ENCODE measurements around the gene ATG2A.

The ATG2A gene

GRCh38 chr11:64923944-64924909 lies 7.2 kb upstream of the ATG2A start, which contains the start of gene PPP2R5B:
Gene PPP2R5B, plus strand, starts transcription at chr11:64924689. Its CDS starts 1,046 bp downstream, at chr11:64925735.
- H2AFZ ChIP-seq (ENCODE audit: low read depth): peak within 1 kb of the TSS; percentile 99
- H3K9ac ChIP-seq: peak within 1 kb of the TSS; percentile 66
- peak within 1 kb of the TSS; percentile 66 for H3K27ac ChIP-seq
- peaks cover 10% of the 10 kb centered on the region for H3K4me1 ChIP-seq (ENCODE audit: low read depth, poor library complexity, severe bottlenecking)
- H3K4me3 ChIP-seq (IDR thresholded peaks at IDR 0.05; ENCODE audit: insufficient read depth, low read depth, low read length): peak within 1 kb of the TSS; percentile 43
- H4K20me1 ChIP-seq (ENCODE audit: insufficient read depth): no peaks in the 10 kb centered on the region
- no peaks in the 10 kb centered on the region for H3K36me3 ChIP-seq (ENCODE audit: insufficient read depth)
- H3K4me2 ChIP-seq: peak within 1 kb of the TSS; percentile 98
- no peak for TF ChIP-seq CTCF (conservative IDR thresholded peaks at IDR 0.05; ENCODE audit: low read depth, low read length)
- no peaks in the 10 kb centered on the region for H3K79me2 ChIP-seq (ENCODE audit: insufficient read depth, low read depth)
- no peaks in the 10 kb centered on the region for H3K27me3 ChIP-seq (ENCODE audit: insufficient read depth, low read depth)

- Histone ChIP-seq H3K9ac (no peak overlapping the region), H3K4me1 (ENCODE audit: low read depth, poor library complexity, severe bottlenecking) (peaks cover 18% of the 10 kb centered on the region), H4K20me1 (ENCODE audit: insufficient read depth) (no peaks in the 10 kb centered on the region), H3K4me3 (IDR thresholded peaks at IDR 0.05; ENCODE audit: insufficient read depth, low read depth, low read length) (no peak overlapping the region), H3K79me2 (ENCODE audit: insufficient read depth, low read depth) (no peaks in the 10 kb centered on the region), H2AFZ (ENCODE audit: low read depth) (peak overlapping the region; percentile 99; the same call in 1 of the 2 replicates), H3K27me3 (ENCODE audit: insufficient read depth, low read depth) (no peaks in the 10 kb centered on the region), H3K4me2 (peak overlapping the region; percentile 98; the same call in 1 of the 2 replicates), H3K36me3 (ENCODE audit: insufficient read depth) (no peaks in the 10 kb centered on the region), H3K27ac (no peak overlapping the region)
- no peak for TF ChIP-seq CTCF (conservative IDR thresholded peaks at IDR 0.05; ENCODE audit: low read depth, low read length)
These were observed 6.2 kb upstream of the ATG2A start for GRCh38 chr11:64923151-64923661.

GRCh38 chr11:64921384-64921783 lies 4.4 kb upstream of the ATG2A start:
- Histone ChIP-seq H3K4me1 (ENCODE audit: low read depth, poor library complexity, severe bottlenecking) (peaks cover 25% of the 10 kb centered on the region), H3K4me2 (no peak overlapping the region), H3K79me2 (ENCODE audit: insufficient read depth, low read depth) (no peaks in the 10 kb centered on the region), H2AFZ (ENCODE audit: low read depth) (no peak overlapping the region), H3K36me3 (ENCODE audit: insufficient read depth) (no peaks in the 10 kb centered on the region), H3K27me3 (ENCODE audit: insufficient read depth, low read depth) (no peaks in the 10 kb centered on the region), H3K9ac (no peak overlapping the region), H4K20me1 (ENCODE audit: insufficient read depth) (no peaks in the 10 kb centered on the region), H3K4me3 (IDR thresholded peaks at IDR 0.05; ENCODE audit: insufficient read depth, low read depth, low read length) (no peak overlapping the region), H3K27ac (no peak overlapping the region)
- no peak for TF ChIP-seq CTCF (conservative IDR thresholded peaks at IDR 0.05; ENCODE audit: low read depth, low read length)

GRCh38 chr11:64920124-64920523 lies 3.1 kb upstream of the ATG2A start:
- peaks cover 31% of the 10 kb centered on the region for H3K4me1 ChIP-seq (ENCODE audit: low read depth, poor library complexity, severe bottlenecking)

More at GRCh38 chr11:64920124-64920523, 3.1 kb upstream of the ATG2A start:
- H3K27me3 ChIP-seq (ENCODE audit: insufficient read depth, low read depth): no peaks in the 10 kb centered on the region
- no peak for TF ChIP-seq CTCF (conservative IDR thresholded peaks at IDR 0.05; ENCODE audit: low read depth, low read length)
- H3K79me2 ChIP-seq (ENCODE audit: insufficient read depth, low read depth): no peaks in the 10 kb centered on the region
- no peak overlapping the region for H2AFZ ChIP-seq (ENCODE audit: low read depth)
- H3K4me2 ChIP-seq: no peak overlapping the region
- no peak overlapping the region for H3K4me3 ChIP-seq (IDR thresholded peaks at IDR 0.05; ENCODE audit: insufficient read depth, low read depth, low read length)
- H3K36me3 ChIP-seq (ENCODE audit: insufficient read depth): no peaks in the 10 kb centered on the region
- H3K9ac ChIP-seq: no peak overlapping the region
- H4K20me1 ChIP-seq (ENCODE audit: insufficient read depth): no peaks in the 10 kb centered on the region
- H3K27ac ChIP-seq: no peak overlapping the region
